Tibial nerve (tissue), 3 donors: ENCODE results near the gene HIGD1B.

Source experiments
- CTCF ChIP-seq, 5 experiments: fragments of 200-600 bp in 3 of 5; fragments of 450-650 bp in 2 of 5; sonication (generic) in 3 of 5; IDR thresholded peaks; one replicate each; pipeline ENCODE4 v1.5.1; 2016 to 2019; ENCODE audit warnings: antibody characterized with exemption in 5 of 5, mild to moderate bottlenecking in 3 of 5, moderate library complexity in 2 of 5
- POLR2A ChIP-seq, 2 donors: fragments of 450-650 bp; IDR thresholded peaks; one replicate each; pipeline ENCODE4 v1.6.1; 2017; ENCODE audit warnings: antibody characterized with exemption in 2 of 2, mild to moderate bottlenecking in 2 of 2, moderate library complexity in 2 of 2

- TF ChIP-seq CTCF (IDR thresholded peaks at IDR 0.05) (no peak), POLR2A (IDR thresholded peaks at IDR 0.05) (no peak)
Observed at GRCh38 chr17:44848257-44848795, 643 bp downstream of the HIGD1B start.
